ENCODE results near the gene ALB. TPM values are rescaled to one million over a fixed set of nuclear protein-coding genes. Genes with fewer than 3 reads are reported as not detected.

Gene ALB
- total RNA-seq, 1 donor from 2014 or later, result not detected

DNA sequence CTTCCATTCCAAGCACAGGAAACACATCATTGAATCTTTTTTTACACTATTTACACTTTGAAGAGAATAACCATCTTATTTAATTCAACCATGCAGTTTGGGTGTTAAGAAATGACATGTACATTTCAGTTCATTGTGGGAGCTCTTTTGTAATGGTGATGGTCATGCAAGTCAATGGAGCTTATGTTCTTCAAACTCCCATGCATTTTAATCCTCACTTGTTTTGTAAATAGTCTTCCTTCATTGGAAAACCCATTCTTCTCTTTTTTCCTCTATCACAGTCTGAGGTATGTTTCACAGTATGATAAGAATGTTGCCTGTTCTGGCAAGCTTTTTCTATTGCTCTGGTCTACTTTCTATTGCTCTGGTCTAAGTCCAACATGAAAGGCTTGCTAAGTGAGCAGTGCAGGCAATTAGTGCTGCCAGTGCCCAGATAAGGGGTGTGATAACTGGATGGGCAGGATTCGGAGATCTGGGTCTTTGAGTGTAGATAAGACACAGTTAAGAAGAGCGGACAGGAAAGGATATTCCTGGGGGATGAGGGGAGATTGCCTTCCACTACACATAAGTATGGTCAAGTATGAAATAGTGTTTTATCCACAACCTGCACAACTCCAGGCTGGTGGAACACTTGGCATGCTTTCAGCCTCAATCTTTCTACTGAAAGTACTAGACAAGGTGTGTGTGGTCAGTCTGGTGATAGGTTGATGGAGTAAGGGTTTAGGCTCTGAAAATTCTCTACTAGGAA, 49.0 kb downstream of the ALB start:
- ChIA-PET CTCF (interaction anchor here (1.0 kb wide), 1 partner anchor 21 kb away, joined by 3 read pairs; no protein-coding TSS in a partner anchor), POLR2A (no interaction called here)
- Mint-ChIP-seq H3K4me3 (no peak overlapping the region), H3K27ac (no peak overlapping the region), H3K36me3 (ENCODE audit: low read depth) (no peaks in the 10 kb centered on the region), H3K9me3 (no peaks in the 10 kb centered on the region), H3K27me3 (peaks cover 23% of the 10 kb centered on the region), H3K4me1 (no peaks in the 10 kb centered on the region)
- DNase-seq, result no peak
- TF ChIP-seq CTCF (IDR thresholded peaks at IDR 0.05), result no peak
- intact Hi-C loops (cut with micrococcal nuclease), result no loop called here
- ATAC-seq (ENCODE audit: low read depth), result no peak

- DNase-seq, result no peak
- CTCF ChIA-PET, result interaction anchor here (1.0 kb wide), 1 partner anchor 22 kb away, joined by 3 read pairs; no protein-coding TSS in a partner anchor
- Mint-ChIP-seq H3K27ac (no peak overlapping the region), H3K36me3 (ENCODE audit: low read depth) (no peaks in the 10 kb centered on the region), H3K9me3 (no peaks in the 10 kb centered on the region), H3K4me3 (no peak overlapping the region), H3K27me3 (peaks cover 23% of the 10 kb centered on the region), H3K4me1 (no peaks in the 10 kb centered on the region)
- no peak for TF ChIP-seq CTCF (IDR thresholded peaks at IDR 0.05)
- ATAC-seq (ENCODE audit: low read depth), result no peak
- POLR2A ChIA-PET, result no interaction called here
- intact Hi-C loops (cut with micrococcal nuclease), result no loop called here
Observed at GRCh38 chr4:73453701-73454005, 49.6 kb downstream of the ALB start.

GRCh38 chr4:73454920-73455319, 50.8 kb downstream of the ALB start:
- no peak for TF ChIP-seq CTCF (IDR thresholded peaks at IDR 0.05)
- Mint-ChIP-seq H3K36me3 (ENCODE audit: low read depth) (no peaks in the 10 kb centered on the region), H3K27me3 (peaks cover 21% of the 10 kb centered on the region), H3K4me1 (no peaks in the 10 kb centered on the region), H3K4me3 (no peak overlapping the region), H3K27ac (no peak overlapping the region), H3K9me3 (no peaks in the 10 kb centered on the region)
- ChIA-PET POLR2A (no interaction called here), CTCF (no interaction called here)
- DNase-seq, result no peak
- no peak for ATAC-seq (ENCODE audit: low read depth)
- intact Hi-C loops (cut with micrococcal nuclease), result no loop called here

GRCh38 chr4:73456177-73457022, 52.3 kb downstream of the ALB start:
- Mint-ChIP-seq H3K27ac (no peak overlapping the region), H3K36me3 (ENCODE audit: low read depth) (no peaks in the 10 kb centered on the region), H3K27me3 (peaks cover 14% of the 10 kb centered on the region), H3K9me3 (no peaks in the 10 kb centered on the region), H3K4me3 (no peak overlapping the region), H3K4me1 (no peaks in the 10 kb centered on the region)
- DNase-seq (no peak), ATAC-seq (ENCODE audit: low read depth) (no peak)
- intact Hi-C loops (cut with micrococcal nuclease), result no loop called here
- no peak for TF ChIP-seq CTCF (IDR thresholded peaks at IDR 0.05)
- POLR2A ChIA-PET, result no interaction called here
- CTCF ChIA-PET, result no interaction called here

Data from activated B cell treated with CpG ODN at 0.5 μM for 24 hours (primary cell).